HG02798 (cell line): Measurements from ENCODE around the gene DERA.
"Not testable (repeated sequence)": the region's sequence is repeated elsewhere in the genome, so short reads cannot be mapped to it uniquely, and the experiment has no call there.

Experiments
- ATAC-seq: cut with Tn5 transposase; IDR thresholded peaks from one replicate; pipeline ENCODE4 v1.9.1; 2021; ENCODE audit warnings: mild to moderate bottlenecking; ENCODE audit not compliant: unreplicated experiment, poor library complexity

The DERA gene

GRCh38 chr12:15956413-15957185 lies 45.5 kb downstream of the DERA start:
- ATAC-seq = no peak

- ATAC-seq = no peak
Measured at GRCh38 chr12:15962760-15963159, 51.6 kb downstream of the DERA start.

- no peak for ATAC-seq
Measured at GRCh38 chr12:15963271-15963670, 52.1 kb downstream of the DERA start.

GRCh38 chr12:15966426-15966825 lies 55.3 kb downstream of the DERA start:
- no peak for ATAC-seq

- ATAC-seq = not testable (repeated sequence)
Measured at GRCh38 chr12:15967053-15967452, 55.9 kb downstream of the DERA start.

- ATAC-seq = no peak
Measured at GRCh38 chr12:15971211-15971610, 60.1 kb downstream of the DERA start.

GRCh38 chr12:15972894-15973293 lies 61.8 kb downstream of the DERA start:
- ATAC-seq = no peak

GRCh38 chr12:15977999-15978951 lies 67.1 kb downstream of the DERA start:
- ATAC-seq = no peak

GRCh38 chr12:15979096-15980092 lies 68.3 kb downstream of the DERA start:
- peak; percentile 69 for ATAC-seq

- ATAC-seq = no peak
Measured at GRCh38 chr12:15982071-15982470, 70.9 kb downstream of the DERA start.

- ATAC-seq = no peak
Measured at GRCh38 chr12:15982471-15982870, 71.3 kb downstream of the DERA start.

GRCh38 chr12:15982921-15983320 lies 71.8 kb downstream of the DERA start:
- ATAC-seq = no peak

GRCh38 chr12:15984097-15984800 lies 73.1 kb downstream of the DERA start:
- ATAC-seq = no peak

- no peak for ATAC-seq
Measured at GRCh38 chr12:15984963-15985362, 73.8 kb downstream of the DERA start.

- no peak for ATAC-seq
Measured at GRCh38 chr12:15987696-15988095, 76.6 kb downstream of the DERA start.

- no peak for ATAC-seq
Measured at GRCh38 chr12:15988983-15989755, 78.0 kb downstream of the DERA start.

- no peak for ATAC-seq
Measured at GRCh38 chr12:15995801-15996200, 84.7 kb downstream of the DERA start.

- ATAC-seq = no peak
Measured at GRCh38 chr12:15996254-15996653, 85.1 kb downstream of the DERA start.

GRCh38 chr12:15996948-15997347 lies 85.8 kb downstream of the DERA start:
- no peak for ATAC-seq
